GM19023 (cell line): ENCODE results near the gene GPR27.

Experiments used
- ATAC-seq: cut with Tn5 transposase; IDR thresholded peaks from one replicate; pipeline ENCODE4 v1.9.1; 2021; ENCODE audit warnings: mild to moderate bottlenecking, moderate library complexity; ENCODE audit not compliant: unreplicated experiment

The GPR27 gene

GRCh38 chr3:71728632-71729342 lies 24.9 kb upstream of the GPR27 start:
- ATAC-seq: no peak

- no peak for ATAC-seq
These were observed 21.0 kb upstream of the GPR27 start for GRCh38 chr3:71732637-71733036.

GRCh38 chr3:71733319-71733718 lies 20.3 kb upstream of the GPR27 start:
- ATAC-seq: no peak

GRCh38 chr3:71734881-71735280 lies 18.8 kb upstream of the GPR27 start:
- no peak for ATAC-seq

- no peak for ATAC-seq
These were observed 11.0 kb upstream of the GPR27 start for GRCh38 chr3:71742621-71743020.

- no peak for ATAC-seq
These were observed 8.9 kb upstream of the GPR27 start for GRCh38 chr3:71744738-71745137.

GRCh38 chr3:71751602-71752001 lies 2.1 kb upstream of the GPR27 start:
- ATAC-seq: no peak

- no peak for ATAC-seq
These were observed 589 bp upstream of the GPR27 start for GRCh38 chr3:71752831-71753700.

- ATAC-seq: no peak
These were observed 1.1 kb downstream of the GPR27 start for GRCh38 chr3:71754610-71755253.

- no peak for ATAC-seq
These were observed 4.4 kb downstream of the GPR27 start for GRCh38 chr3:71758091-71758490.

GRCh38 chr3:71759401-71759800 lies 5.7 kb downstream of the GPR27 start:
- ATAC-seq: no peak

- ATAC-seq: no peak
These were observed 6.5 kb downstream of the GPR27 start for GRCh38 chr3:71760140-71760539.

- no peak for ATAC-seq
These were observed 9.8 kb downstream of the GPR27 start for GRCh38 chr3:71763426-71763825.

- no peak for ATAC-seq
These were observed 17.5 kb downstream of the GPR27 start for GRCh38 chr3:71771126-71771525.

GRCh38 chr3:71771884-71772283 lies 18.2 kb downstream of the GPR27 start:
- no peak for ATAC-seq

GRCh38 chr3:71776538-71776937 lies 22.9 kb downstream of the GPR27 start:
- no peak for ATAC-seq

- ATAC-seq: no peak
These were observed 24.7 kb downstream of the GPR27 start for GRCh38 chr3:71778353-71778752.

GRCh38 chr3:71779674-71780377 lies 26.2 kb downstream of the GPR27 start:
- ATAC-seq: no peak

GRCh38 chr3:71780430-71780829 lies 26.8 kb downstream of the GPR27 start:
- no peak for ATAC-seq

- ATAC-seq: no peak
These were observed 29.5 kb downstream of the GPR27 start for GRCh38 chr3:71783152-71783551.
